GM18867 (cell line): ENCODE results near the gene MRPS16.

Source experiments
- ATAC-seq: cut with Tn5 transposase; IDR thresholded peaks from one replicate; pipeline ENCODE4 v1.9.1; 2021; ENCODE audit warnings: mild to moderate bottlenecking, moderate library complexity; ENCODE audit not compliant: unreplicated experiment

MRPS16 gene

DNA sequence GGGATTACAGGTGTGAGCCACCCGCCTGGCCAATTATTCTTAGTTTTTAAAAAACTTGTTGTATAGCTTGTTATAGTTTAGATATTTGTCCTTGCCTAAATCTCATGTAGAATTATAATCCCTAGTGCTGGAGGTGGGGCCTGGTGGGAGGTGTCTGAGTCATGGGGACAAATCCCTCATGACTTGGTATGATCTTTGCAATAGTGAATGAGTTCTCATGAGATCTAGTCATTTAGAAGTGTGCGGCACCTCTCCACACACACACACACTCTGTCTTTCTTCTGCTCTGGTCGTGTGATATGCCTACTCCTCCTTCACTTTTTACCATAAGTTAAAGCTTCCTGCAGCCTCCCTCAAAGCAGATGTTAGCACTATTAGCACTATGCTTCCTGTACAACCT lies 47.4 kb downstream of the MRPS16 start:
- ATAC-seq: no peak
